Measurements from ENCODE around the gene THBS3.
A peak's percentile ranks its signal among the peaks of the same experiment; 100 is the strongest.
"Not testable (repeated sequence)": the region's sequence is repeated elsewhere in the genome, so short reads cannot be mapped to it uniquely, and the experiment has no call there.

The THBS3 gene

GRCh38 chr1:155241069-155241679 lies 33.5 kb upstream of the THBS3 start:
- no peaks in the 10 kb centered on the region for H3K27me3 Mint-ChIP-seq (ENCODE audit: low read depth, poor library complexity)
- TF ChIP-seq CTCF (IDR thresholded peaks at IDR 0.05) = no peak
- H3K27ac Mint-ChIP-seq = peak overlapping the region; percentile 65
- peaks cover 6% of the 10 kb centered on the region for H3K36me3 Mint-ChIP-seq (ENCODE audit: low read depth)
- DNase-seq = peak; percentile 52
- H3K9me3 Mint-ChIP-seq = no peaks in the 10 kb centered on the region
- peak overlapping the region; percentile 86 for H3K4me3 Mint-ChIP-seq
- H3K4me1 Mint-ChIP-seq = peaks cover 53% of the 10 kb centered on the region

GRCh38 chr1:155236451-155236850 lies 28.8 kb upstream of the THBS3 start:
- Mint-ChIP-seq H3K27ac (no peak overlapping the region), H3K9me3 (no peaks in the 10 kb centered on the region), H3K36me3 (ENCODE audit: low read depth) (peaks cover 5% of the 10 kb centered on the region), H3K4me1 (peaks cover 12% of the 10 kb centered on the region), H3K27me3 (ENCODE audit: low read depth, poor library complexity) (no peaks in the 10 kb centered on the region), H3K4me3 (no peak overlapping the region)
- DNase-seq = no peak
- TF ChIP-seq CTCF (IDR thresholded peaks at IDR 0.05) = no peak

GRCh38 chr1:155235375-155235774 lies 27.7 kb upstream of the THBS3 start:
- not testable (repeated sequence) for H3K27me3 Mint-ChIP-seq (ENCODE audit: low read depth, poor library complexity); H3K4me1 Mint-ChIP-seq; DNase-seq; H3K27ac Mint-ChIP-seq; H3K4me3 Mint-ChIP-seq; H3K36me3 Mint-ChIP-seq (ENCODE audit: low read depth); H3K9me3 Mint-ChIP-seq

- not testable (repeated sequence) for H3K36me3 Mint-ChIP-seq (ENCODE audit: low read depth); DNase-seq
Observed at GRCh38 chr1:155233502-155233901, 25.8 kb upstream of the THBS3 start.

DNA sequence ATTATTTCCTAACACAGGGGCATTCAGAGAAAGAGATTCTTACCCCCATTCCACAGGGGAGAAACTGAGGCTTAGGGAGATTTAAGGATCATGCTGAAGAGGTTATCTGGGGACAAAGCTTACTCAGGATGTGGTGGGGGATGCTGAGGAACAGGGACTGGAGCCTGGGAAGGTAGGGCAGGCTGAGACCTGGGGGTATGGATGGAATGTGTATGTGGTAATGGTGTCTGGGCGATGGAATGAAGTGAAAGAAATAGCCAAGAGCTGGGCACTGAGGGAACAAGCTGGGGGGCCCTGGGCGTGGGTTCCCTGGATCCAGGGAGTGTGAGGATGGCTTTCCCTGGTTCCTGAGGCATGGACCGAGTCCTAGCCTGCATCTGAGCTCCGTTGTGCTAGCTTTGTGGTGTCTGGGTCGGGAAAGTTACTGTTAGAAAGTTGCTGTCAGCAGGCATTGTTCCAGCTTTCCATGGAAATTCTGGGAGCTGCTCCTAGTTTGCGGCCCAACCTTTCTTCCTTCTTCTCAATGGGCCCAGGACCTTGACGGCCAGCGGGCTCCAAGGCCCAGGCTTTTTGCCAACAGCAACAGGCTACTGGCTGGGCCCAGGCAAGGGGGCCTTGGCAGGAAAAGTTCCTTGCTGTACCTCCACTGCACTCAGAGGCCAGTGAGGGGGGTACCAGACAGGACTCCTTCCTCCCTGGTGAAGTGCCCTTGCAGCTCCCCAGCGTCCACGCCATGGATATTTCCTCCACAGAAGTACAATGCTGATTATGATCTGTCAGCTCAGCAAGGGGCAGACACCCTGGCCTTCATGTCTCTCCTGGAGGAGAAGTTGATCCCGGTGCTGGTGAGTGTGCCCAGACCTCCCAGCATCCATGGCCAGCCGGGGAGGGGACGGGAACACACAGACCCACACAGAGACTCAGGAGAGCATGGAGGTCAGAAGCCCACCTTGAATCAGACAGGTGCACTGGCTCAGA lies 24.6 kb upstream of the THBS3 start:
- not testable (repeated sequence) for H3K9me3 Mint-ChIP-seq; H3K36me3 Mint-ChIP-seq (ENCODE audit: low read depth); H3K4me3 Mint-ChIP-seq; H3K27me3 Mint-ChIP-seq (ENCODE audit: low read depth, poor library complexity); DNase-seq; H3K27ac Mint-ChIP-seq
- H3K4me1 Mint-ChIP-seq = peaks cover 14% of the 10 kb centered on the region

More at GRCh38 chr1:155233502-155233901, 25.8 kb upstream of the THBS3 start:
- not testable (repeated sequence) for H3K9me3 Mint-ChIP-seq; H3K27ac Mint-ChIP-seq; H3K4me3 Mint-ChIP-seq; H3K27me3 Mint-ChIP-seq (ENCODE audit: low read depth, poor library complexity); H3K4me1 Mint-ChIP-seq

GRCh38 chr1:155231302-155231701 lies 23.6 kb upstream of the THBS3 start:
- not testable (repeated sequence) for DNase-seq; H3K27me3 Mint-ChIP-seq (ENCODE audit: low read depth, poor library complexity); H3K9me3 Mint-ChIP-seq; H3K4me3 Mint-ChIP-seq; H3K27ac Mint-ChIP-seq; H3K36me3 Mint-ChIP-seq (ENCODE audit: low read depth)
- peaks cover 22% of the 10 kb centered on the region for H3K4me1 Mint-ChIP-seq

DNA sequence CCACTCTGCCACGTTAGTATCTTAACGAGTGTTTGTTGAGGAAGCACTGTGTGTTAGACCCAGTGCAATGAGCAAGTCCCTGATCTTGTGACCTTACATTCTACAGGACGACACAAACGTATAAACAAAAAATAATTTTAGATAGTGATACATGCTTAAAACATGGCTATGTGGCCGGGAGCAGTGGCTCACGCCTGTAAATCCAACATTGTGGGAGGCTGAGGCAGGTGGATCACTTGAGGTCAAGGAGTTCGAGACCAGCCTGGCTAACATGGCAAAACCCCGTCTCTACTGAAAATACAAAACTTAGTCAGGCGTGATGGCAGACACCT lies 20.4 kb upstream of the THBS3 start:
- no peaks in the 10 kb centered on the region for H3K27me3 Mint-ChIP-seq (ENCODE audit: low read depth, poor library complexity)
- H3K4me1 Mint-ChIP-seq = peaks cover 50% of the 10 kb centered on the region
- TF ChIP-seq CTCF (IDR thresholded peaks at IDR 0.05) = no peak
- DNase-seq = no peak
- no peaks in the 10 kb centered on the region for H3K9me3 Mint-ChIP-seq
- H3K27ac Mint-ChIP-seq = peak overlapping the region; percentile 98
- peak overlapping the region; percentile 91 for H3K4me3 Mint-ChIP-seq
- H3K36me3 Mint-ChIP-seq (ENCODE audit: low read depth) = peaks cover 5% of the 10 kb centered on the region
